HCT116 (cell line): Measurements from ENCODE around the gene ATCAY. TPM values are rescaled to one million over a fixed set of nuclear protein-coding genes. Genes with fewer than 3 reads are reported as not detected.

Source experiments
- ATAC-seq: fragments of 200-7000 bp; cut with Tn5 transposase; 2 replicates; pipeline ENCODE4 v1.9.1; 2020; ENCODE audit warnings: mild to moderate bottlenecking, moderate library complexity
- BruUV-seq: library from RNA; stranded (reverse); fragments of 400-500 nt; replicated peaks from 2 replicates; lab custom pipeline; 2021; lab: Mats Ljungman, UMichigan
- CTCF ChIA-PET: fragments of 300-600 bp; sonication (Branson Sonifier 250); formaldehyde crosslinking; loops from one replicate; lab custom pipeline; 2021; ENCODE audit warnings: antibody characterized with exemption; lab: Charles Lee
- POLR2A ChIA-PET: fragments of 300-600, 350-600 bp; sonication (Branson Sonifier 250); formaldehyde crosslinking; loops from one replicate; lab custom pipeline; 2021; ENCODE audit warnings: antibody characterized with exemption; lab: Charles Lee
- RAD21 ChIA-PET, 2 experiments: fragments of 300-600 bp; sonication (Branson Sonifier 250); formaldehyde crosslinking; loops; one replicate each; lab custom pipeline; 2023; ENCODE audit warnings: low total read pairs in 2 of 2; ENCODE audit not compliant: uncharacterized antibody in 2 of 2, unreplicated experiment in 2 of 2, low non-redundant PET in 1 of 2; lab: Charles Lee
- DNase-seq: peaks from one replicate; pipeline ENCODE4 v3.0.0-alpha.2; 2010; ENCODE audit warnings: low read depth, low spot score
- H2AFZ ChIP-seq: fragments of 200-600 bp; shearing (Covaris generic), sonication (generic); 2 replicates; pipeline ENCODE4 v1.6.1; 2017; ENCODE audit warnings: low read depth, mixed run types, mixed read lengths, antibody characterized with exemption, low read length; ENCODE audit not compliant: poor library complexity, severe bottlenecking
- H3K27ac ChIP-seq: 2 replicates; pipeline ENCODE4 v1.5.1; 2012; ENCODE audit warnings: low read depth, low read length
- H3K27me3 ChIP-seq: fragments of 200-600 bp; sonication (generic); 2 replicates; pipeline ENCODE4 v1.6.1; 2016; ENCODE audit warnings: mixed run types, low read length, mixed read lengths; ENCODE audit not compliant: insufficient read depth
- H3K36me3 ChIP-seq, 2 experiments: fragments of 200-500 bp in 1 of 2; fragments of 200-600 bp in 1 of 2; sonication (Bioruptor generic) in 1 of 2; sonication (generic) in 1 of 2; 2 replicates each; pipeline versions ENCODE4 v1.5.1 to v1.6.1; 2014 to 2016; ENCODE audit warnings: low read length in 2 of 2, inconsistent platforms in 1 of 2, mixed read lengths in 1 of 2, mixed run types in 1 of 2; ENCODE audit not compliant: insufficient read depth in 2 of 2, control insufficient read depth in 1 of 2
- H3K4me1 ChIP-seq, 2 experiments: fragments of 200-600 bp in 1 of 2; sonication (generic) in 1 of 2; 2 replicates each; pipeline versions ENCODE4 v1.5.1 to v1.6.1; 2012 to 2017; ENCODE audit warnings: low read length in 2 of 2, inconsistent platforms in 1 of 2, mild to moderate bottlenecking in 1 of 2, mixed read lengths in 1 of 2, mixed run types in 1 of 2, moderate library complexity in 1 of 2; ENCODE audit not compliant: insufficient read depth in 2 of 2, control insufficient read depth in 1 of 2
- H3K4me2 ChIP-seq: fragments of 200-600 bp; sonication (generic); 2 replicates; pipeline ENCODE4 v1.6.1; 2017; ENCODE audit warnings: mixed run types, low read length, mixed read lengths
- H3K4me3 ChIP-seq, 2 experiments: fragments of 200-600 bp in 1 of 2; sonication (generic) in 1 of 2; replicated peaks in 1 of 2; 2 replicates each; pipeline ENCODE4 v1.5.1; 2011 to 2016; ENCODE audit warnings: low read length in 2 of 2, control low read depth in 1 of 2, low read depth in 1 of 2, mild to moderate bottlenecking in 1 of 2, mixed read lengths in 1 of 2, mixed run types in 1 of 2
- H3K79me2 ChIP-seq: fragments of 200-600 bp; sonication (generic); 2 replicates; pipeline ENCODE4 v1.6.1; 2017; ENCODE audit warnings: mild to moderate bottlenecking, mixed run types, low read length, moderate library complexity, mixed read lengths; ENCODE audit not compliant: insufficient read depth
- H3K9ac ChIP-seq: fragments of 200-600 bp; sonication (generic); 2 replicates; pipeline ENCODE4 v1.6.1; 2016; ENCODE audit warnings: low read length, mixed read lengths
- H3K9me2 ChIP-seq: fragments of 200-600 bp; sonication (generic), shearing (Covaris generic); 2 replicates; pipeline ENCODE4 v1.6.1; 2017; ENCODE audit warnings: mixed run types, mild to moderate bottlenecking, moderate library complexity; ENCODE audit not compliant: insufficient read depth
- H3K9me3 ChIP-seq, 2 experiments: fragments of 200-500 bp in 1 of 2; fragments of 200-600 bp in 1 of 2; sonication (Bioruptor generic) in 1 of 2; sonication (generic) in 1 of 2; 2 replicates each; pipeline ENCODE4 v1.6.1; 2014 to 2017; ENCODE audit warnings: low read length in 2 of 2, mixed read lengths in 2 of 2, inconsistent platforms in 1 of 2, low read depth in 1 of 2, mild to moderate bottlenecking in 1 of 2, mixed run types in 1 of 2, moderate library complexity in 1 of 2; ENCODE audit not compliant: control insufficient read depth in 1 of 2, insufficient read depth in 1 of 2
- H4K20me1 ChIP-seq: fragments of 200-600 bp; sonication (generic), shearing (Covaris generic); 2 replicates; pipeline ENCODE4 v1.6.1; 2017; ENCODE audit warnings: mixed run types, mild to moderate bottlenecking, moderate library complexity; ENCODE audit not compliant: insufficient read depth
- ATF3 ChIP-seq: IDR thresholded peaks from 2 replicates; pipeline ENCODE4 v1.6.1; 2012
- CEBPB ChIP-seq: IDR thresholded peaks from 2 replicates; pipeline ENCODE4 v1.6.1; 2012; ENCODE audit warnings: low read depth
- CTCF ChIP-seq, 3 experiments: fragments of 200-600 bp in 1 of 3; sonication (generic) in 1 of 3; IDR thresholded peaks in 2 of 3; conservative IDR thresholded peaks in 1 of 3; 2 replicates each; pipeline ENCODE4 v1.5.1; 2012 to 2017; ENCODE audit warnings: low read depth in 2 of 3, low read length in 2 of 3, antibody characterized with exemption in 1 of 3, borderline replicate concordance in 1 of 3, control low read depth in 1 of 3, mild to moderate bottlenecking in 1 of 3, mixed read lengths in 1 of 3, mixed run types in 1 of 3, moderate library complexity in 1 of 3; ENCODE audit not compliant: insufficient read depth in 1 of 3
- EGR1 ChIP-seq: IDR thresholded peaks from 2 replicates; pipeline ENCODE4 v1.6.1; 2012; ENCODE audit warnings: low read depth
- EZH2 ChIP-seq: fragments of 200-600 bp; sonication (generic); IDR thresholded peaks from 2 replicates; pipeline ENCODE4 v1.6.1; 2017; ENCODE audit warnings: antibody characterized with exemption, mixed run types
- EZH2phosphoT487 ChIP-seq: fragments of 200-600 bp; IDR thresholded peaks from 2 replicates; pipeline ENCODE4 v1.6.1; 2018; ENCODE audit warnings: antibody characterized with exemption, borderline replicate concordance
- JUND ChIP-seq: IDR thresholded peaks from 2 replicates; pipeline ENCODE4 v1.6.1; 2012
- POLR2A ChIP-seq: IDR thresholded peaks from 2 replicates; pipeline ENCODE4 v1.7.0; 2011; ENCODE audit warnings: borderline replicate concordance; ENCODE audit not compliant: insufficient read depth, insufficient read length; ENCODE audit errors: extremely low read depth
- POLR2AphosphoS5 ChIP-seq: IDR thresholded peaks from 2 replicates; pipeline ENCODE4 v1.6.1; 2011; ENCODE audit warnings: mild to moderate bottlenecking, low read depth, low read length, moderate library complexity
- RAD21 ChIP-seq: IDR thresholded peaks from 2 replicates; pipeline ENCODE4 v1.6.1; 2012; ENCODE audit warnings: low read depth, mild to moderate bottlenecking
- REST ChIP-seq: IDR thresholded peaks from 2 replicates; pipeline ENCODE4 v1.6.1; 2012; ENCODE audit warnings: low read depth
- SIN3A ChIP-seq: IDR thresholded peaks from 2 replicates; pipeline ENCODE4 v1.6.1; 2012; ENCODE audit warnings: low read depth
- SP1 ChIP-seq: IDR thresholded peaks from 2 replicates; pipeline ENCODE4 v1.6.1; 2012; ENCODE audit warnings: low read depth
- SRF ChIP-seq: IDR thresholded peaks from 2 replicates; pipeline ENCODE4 v1.6.1; 2012; ENCODE audit warnings: low read depth
- YY1 ChIP-seq: IDR thresholded peaks from 2 replicates; pipeline ENCODE4 v1.6.1; 2011; ENCODE audit warnings: low read length, low read depth, moderate library complexity, mild to moderate bottlenecking; ENCODE audit not compliant: insufficient replicate concordance; ENCODE audit errors: extremely low read depth
- ZFX ChIP-seq: fragments of 450-650 bp; IDR thresholded peaks from 2 replicates; pipeline ENCODE4 v1.6.1; 2017
- ZNF274 ChIP-seq: fragments of 200-500 bp; sonication (Bioruptor generic); IDR thresholded peaks from 2 replicates; pipeline ENCODE4 v1.6.1; 2014; ENCODE audit warnings: mild to moderate bottlenecking, low read depth, low read length, inconsistent platforms
- intact Hi-C: fragments of 100-400 bp; cut with micrococcal nuclease; formaldehyde crosslinking; loops from 2 replicates; pipeline ENCODE4 v1.10.0; 2022
- total RNA-seq: library from RNA; stranded (reverse); gene quantifications from one replicate; pipeline ENCODE4 v1.2.1, GENCODE V29; 2021; ENCODE audit not compliant: unreplicated experiment

ATCAY gene
- total RNA-seq, 1 experiment from 2014 or later: not detected

- TF ChIP-seq CTCF (IDR thresholded peaks at IDR 0.05 in 2 of 3, conservative IDR thresholded peaks at IDR 0.05 in 1 of 3; ENCODE audit: borderline replicate concordance in 1 of 3, insufficient read depth in 1 of 3, low read depth in 2 of 3, low read length in 2 of 3): peak in 2 of 3 experiments; percentile 55 to 64; a peak in 4 of 6 replicates
- 0 out of 2 replicates have a peak, but pooled peaks have one; percentile 14 for TF ChIP-seq RAD21
- TF ChIP-seq SRF: no peak
- TF ChIP-seq ZNF274: no peak
- TF ChIP-seq, all 23 proteins: peak for 3
Observed at GRCh38 chr19:3879656-3880055, 829 bp upstream of the ATCAY start (continued).

- H3K9ac ChIP-seq: no peak overlapping the region
- BruUV-seq: no TSS peak
- ATAC-seq (no peak), DNase-seq (no peak)
- no peak overlapping the region for H3K4me3 ChIP-seq
- no peak overlapping the region for H3K27ac ChIP-seq
- no peak overlapping the region for H3K4me2 ChIP-seq
- no peaks in the 10 kb centered on the region for H3K9me2 ChIP-seq
- no peaks in the 10 kb centered on the region for H4K20me1 ChIP-seq
- no peaks in the 10 kb centered on the region for H3K79me2 ChIP-seq
- H3K36me3 ChIP-seq: no peaks in the 10 kb centered on the region
- intact Hi-C loops: no loop called here
- H3K4me1 ChIP-seq: peaks cover 3 to 9% of the 10 kb centered on the region in 2 experiments; a peak in 3 of 4 replicates
- ChIA-PET CTCF (no interaction called here), POLR2A (no interaction called here), RAD21 (no interaction called here)
- H2AFZ ChIP-seq: no peak overlapping the region
- no peaks in the 10 kb centered on the region for H3K9me3 ChIP-seq
- H3K27me3 ChIP-seq: no peaks in the 10 kb centered on the region
- TF ChIP-seq EZH2phosphoT487: no peak
- TF ChIP-seq ZFX: no peak
- TF ChIP-seq RAD21: no peak
- TF ChIP-seq SP1: no peak
- TF ChIP-seq SIN3A: no peak
- no peak for TF ChIP-seq ZNF274
- no peak for TF ChIP-seq REST
- no peak for TF ChIP-seq EGR1
- no peak for TF ChIP-seq JUND
- no peak for TF ChIP-seq ATF3
- TF ChIP-seq POLR2A: no peak
- no peak for TF ChIP-seq YY1
- TF ChIP-seq EZH2: no peak
- TF ChIP-seq CTCF (IDR thresholded peaks at IDR 0.05 in 2 of 3, conservative IDR thresholded peaks at IDR 0.05 in 1 of 3; ENCODE audit: borderline replicate concordance in 1 of 3, insufficient read depth in 1 of 3, low read depth in 2 of 3, low read length in 2 of 3): no peak
- no peak for TF ChIP-seq CEBPB
- no peak for TF ChIP-seq POLR2AphosphoS5
Observed at GRCh38 chr19:3881272-3882040, 971 bp downstream of the ATCAY start.
